ENCODE measurements around the gene IP6K2.
"Not testable (repeated sequence)": the region's sequence is repeated elsewhere in the genome, so short reads cannot be mapped to it uniquely, and the experiment has no call there.

Gene IP6K2, protein sequence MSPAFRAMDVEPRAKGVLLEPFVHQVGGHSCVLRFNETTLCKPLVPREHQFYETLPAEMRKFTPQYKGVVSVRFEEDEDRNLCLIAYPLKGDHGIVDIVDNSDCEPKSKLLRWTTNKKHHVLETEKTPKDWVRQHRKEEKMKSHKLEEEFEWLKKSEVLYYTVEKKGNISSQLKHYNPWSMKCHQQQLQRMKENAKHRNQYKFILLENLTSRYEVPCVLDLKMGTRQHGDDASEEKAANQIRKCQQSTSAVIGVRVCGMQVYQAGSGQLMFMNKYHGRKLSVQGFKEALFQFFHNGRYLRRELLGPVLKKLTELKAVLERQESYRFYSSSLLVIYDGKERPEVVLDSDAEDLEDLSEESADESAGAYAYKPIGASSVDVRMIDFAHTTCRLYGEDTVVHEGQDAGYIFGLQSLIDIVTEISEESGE

DNA sequence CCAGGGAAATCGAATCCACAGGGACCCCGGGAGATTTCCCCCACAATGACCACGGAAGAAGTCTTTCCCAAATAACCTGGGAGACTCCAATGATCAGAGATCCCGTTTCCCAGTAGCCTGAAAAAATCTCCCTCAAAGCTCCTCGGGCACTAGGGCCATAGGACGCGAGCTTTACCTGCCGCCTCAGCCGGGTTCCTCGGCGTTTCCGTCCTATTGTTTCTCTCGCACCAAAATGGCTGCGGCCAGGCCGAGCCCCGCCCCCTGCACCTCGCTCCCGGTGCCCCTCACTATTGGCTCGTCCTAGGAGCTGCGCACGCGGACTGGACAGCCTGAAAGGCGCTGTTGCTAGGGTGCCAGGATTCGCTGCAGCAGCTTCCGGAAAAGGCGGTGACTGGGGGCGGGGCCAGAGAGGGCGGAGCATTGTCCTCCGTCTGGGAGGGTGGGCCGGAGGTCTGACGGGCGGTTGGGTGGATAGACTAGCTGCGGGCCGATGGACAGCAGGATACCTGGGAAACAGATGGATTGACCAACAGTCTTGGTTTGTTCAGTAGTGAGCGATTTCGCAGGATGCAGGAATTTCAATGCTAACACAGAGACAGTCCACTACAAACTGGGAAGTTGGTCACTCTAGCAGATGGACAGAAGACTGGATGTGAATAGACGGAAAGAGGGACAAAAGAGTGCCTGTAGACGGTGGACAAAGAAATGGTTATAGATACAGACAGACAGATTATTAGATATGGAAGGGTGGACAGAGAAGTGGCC, at the start of gene IP6K2:
Gene IP6K2, minus strand, starts transcription at position 240 of the 765 bp plus-strand sequence. CDS start 21,930 bp downstream, outside the sequence.
- peak; percentile 100 for DNase-seq

DNA sequence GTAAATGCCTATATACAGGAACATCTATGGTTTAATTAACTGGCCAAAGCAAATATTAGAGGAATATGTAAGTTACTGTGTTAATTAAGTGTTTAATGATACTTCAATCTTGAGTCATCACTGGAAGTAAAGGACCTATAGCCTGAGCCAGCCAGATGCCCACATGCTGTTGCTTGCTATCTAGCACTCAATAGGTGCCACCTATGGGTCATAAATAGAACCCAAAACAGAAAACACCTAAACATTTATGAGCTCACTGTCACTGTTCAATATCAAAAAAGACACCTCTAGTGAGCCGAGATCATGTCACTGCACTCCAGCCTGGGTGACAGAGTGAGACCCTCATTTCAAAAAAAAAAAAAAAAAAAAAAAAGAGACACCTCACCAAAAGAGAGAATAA, 48.4 kb upstream of the IP6K2 start:
- no peak for DNase-seq

DNA sequence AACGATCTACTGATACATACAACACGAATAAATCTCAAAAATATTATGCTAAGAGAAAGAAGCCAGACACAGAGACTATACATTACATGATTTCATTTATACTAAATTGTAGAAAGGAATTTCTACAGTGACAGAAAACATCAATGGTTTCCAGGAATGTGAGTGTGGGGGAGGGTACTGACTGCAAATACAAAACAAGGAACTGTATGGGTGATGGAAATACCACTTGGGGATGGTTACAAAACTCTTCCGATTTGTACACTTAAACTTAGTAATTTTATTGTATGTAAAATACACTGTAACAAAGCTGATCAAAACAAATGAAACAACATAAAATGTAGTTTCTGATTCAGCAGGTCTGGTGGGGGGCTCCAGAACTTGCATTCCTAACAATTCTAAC, 45.8 kb upstream of the IP6K2 start:
- no peak for DNase-seq

DNA sequence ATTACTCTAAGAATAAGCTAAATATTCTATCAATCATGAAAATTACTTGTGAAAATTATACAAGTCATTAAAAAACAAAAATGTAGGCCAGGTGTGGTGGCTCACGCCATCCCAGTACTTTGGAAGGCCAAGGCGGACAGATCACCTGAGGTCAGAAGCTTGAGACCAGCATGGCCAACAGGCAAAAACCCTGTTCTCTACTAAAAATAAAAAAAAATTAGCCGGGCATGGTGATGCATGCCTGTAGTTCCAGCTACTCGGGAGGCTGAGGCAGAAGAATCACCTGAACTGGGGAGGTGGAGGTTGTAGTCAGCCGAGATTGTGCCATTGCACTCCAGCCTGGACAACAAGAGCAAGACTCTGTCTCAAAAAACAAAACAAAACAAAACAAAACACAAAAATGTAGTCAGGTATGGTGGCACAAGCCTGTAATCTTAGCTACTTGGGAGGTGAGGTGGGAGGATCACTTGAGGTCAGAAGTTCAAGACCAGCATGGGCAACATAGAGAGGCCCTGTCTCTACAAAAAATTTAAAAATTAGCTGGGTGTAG, 43.0 kb upstream of the IP6K2 start:
- DNase-seq: not testable (repeated sequence)

DNA sequence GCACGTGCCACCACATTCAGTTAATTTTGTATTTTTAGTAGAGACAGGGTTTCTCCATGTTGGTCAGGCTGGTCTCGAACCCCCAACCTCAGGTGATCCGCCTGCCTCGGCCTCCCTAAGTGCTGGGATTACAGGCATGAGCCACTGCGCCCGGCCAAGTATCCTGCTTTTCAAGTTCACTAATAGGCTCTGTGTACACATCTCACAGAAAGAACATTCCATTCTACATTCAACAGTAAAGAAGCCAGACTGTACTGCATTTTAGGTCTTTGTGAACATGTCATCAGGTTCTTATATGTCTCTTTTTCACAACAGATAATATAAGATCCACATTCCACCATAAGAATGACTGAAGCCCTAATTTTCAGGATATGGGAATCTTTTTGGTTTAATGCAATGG, 42.5 kb upstream of the IP6K2 start:
- DNase-seq: not testable (repeated sequence)

DNA sequence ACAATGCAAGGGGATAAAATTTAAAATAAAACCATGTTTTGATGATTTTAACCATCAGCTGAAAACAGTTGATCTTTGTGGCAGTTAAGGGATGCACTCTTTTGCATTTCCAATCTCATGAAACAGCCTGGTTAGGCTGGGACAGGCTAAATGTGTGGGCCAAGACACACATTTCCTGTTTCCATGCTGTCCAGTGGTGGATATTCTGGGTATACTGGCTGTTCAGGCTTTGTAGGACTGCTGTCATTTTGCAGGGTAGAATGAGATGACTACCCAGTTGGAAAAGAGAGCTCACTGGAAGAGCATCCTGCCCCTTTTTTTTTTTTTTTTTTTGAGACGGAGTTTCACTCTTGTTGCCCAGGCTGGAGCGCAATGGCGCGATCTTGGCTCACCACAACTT, 42.0 kb upstream of the IP6K2 start:
- DNase-seq: no peak

DNA sequence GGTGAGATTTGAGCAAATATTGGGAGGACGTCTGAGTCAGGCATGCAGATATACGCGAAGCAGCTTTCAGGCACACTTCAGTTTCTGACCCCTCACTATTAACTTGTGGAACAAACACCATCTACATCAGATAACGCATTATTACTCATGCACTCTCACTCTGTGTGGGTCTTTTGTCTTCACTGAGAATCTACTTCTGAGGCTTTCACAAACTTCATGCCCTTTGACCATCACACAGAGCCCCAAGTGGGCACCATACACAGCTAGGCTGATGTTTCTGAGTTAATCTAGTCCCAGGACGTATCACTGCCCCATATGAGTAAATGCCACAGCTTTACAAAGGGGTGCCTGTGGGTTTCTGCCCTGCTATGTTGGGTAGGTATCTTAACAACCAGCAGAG, 39.6 kb upstream of the IP6K2 start:
- DNase-seq: no peak

DNA sequence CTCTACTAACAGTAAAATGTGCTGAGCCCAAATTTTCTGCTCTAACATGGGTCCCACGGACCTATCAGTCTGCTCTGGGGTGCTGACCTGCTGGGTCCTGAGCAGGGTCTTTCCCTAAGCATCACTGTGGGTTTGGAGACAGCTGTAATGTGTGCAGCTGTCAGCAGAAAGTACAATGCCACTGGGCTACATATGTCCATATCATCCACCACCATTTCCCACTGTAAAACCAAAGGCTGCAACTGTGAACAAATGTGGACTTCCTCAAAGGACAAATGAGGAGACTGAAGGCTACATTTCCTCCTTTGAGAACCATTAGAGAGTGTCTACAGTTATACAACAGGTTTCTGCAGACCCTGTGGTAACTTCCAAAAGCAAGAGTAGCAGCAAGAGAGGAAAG, 33.8 kb upstream of the IP6K2 start:
- DNase-seq: no peak

DNA sequence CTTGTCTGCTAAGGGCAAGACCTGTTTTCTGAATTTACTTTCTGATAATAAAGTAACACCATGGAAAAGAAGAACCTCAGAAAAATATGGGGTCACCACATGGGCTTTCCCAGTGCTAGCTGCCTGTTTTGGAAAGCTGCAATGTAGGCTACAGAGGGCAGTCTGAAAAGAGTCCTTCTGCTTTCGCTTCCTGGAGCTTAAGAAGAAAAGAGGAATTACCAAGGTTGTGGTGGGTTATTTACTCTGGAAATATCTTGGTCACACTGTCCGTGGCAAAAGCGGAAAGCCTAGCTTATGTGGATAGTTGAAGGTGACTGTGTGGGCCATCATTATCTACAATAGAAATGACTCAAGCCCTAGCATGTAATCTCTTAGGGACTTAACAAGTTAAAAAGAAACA, 31.7 kb upstream of the IP6K2 start:
- DNase-seq: no peak

DNA sequence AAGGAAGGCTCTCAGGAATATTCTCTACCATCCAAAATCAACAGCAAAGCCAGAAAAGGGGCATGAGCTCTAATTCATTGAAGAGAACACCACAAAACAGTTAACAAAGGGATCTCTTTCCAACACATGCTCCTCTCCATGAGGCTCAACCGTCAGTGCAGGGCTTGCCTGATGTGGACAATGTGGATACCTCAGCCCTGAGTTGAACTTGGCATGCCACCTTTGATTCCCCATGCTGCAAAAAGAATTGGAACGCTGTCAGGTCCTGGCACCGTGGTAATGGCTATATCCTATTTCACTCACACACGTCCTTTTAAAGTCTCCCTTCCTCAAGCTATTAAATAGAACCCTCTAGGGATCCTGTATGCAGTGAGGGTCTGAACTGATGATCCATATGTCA, 30.7 kb upstream of the IP6K2 start:
- DNase-seq: no peak

DNA sequence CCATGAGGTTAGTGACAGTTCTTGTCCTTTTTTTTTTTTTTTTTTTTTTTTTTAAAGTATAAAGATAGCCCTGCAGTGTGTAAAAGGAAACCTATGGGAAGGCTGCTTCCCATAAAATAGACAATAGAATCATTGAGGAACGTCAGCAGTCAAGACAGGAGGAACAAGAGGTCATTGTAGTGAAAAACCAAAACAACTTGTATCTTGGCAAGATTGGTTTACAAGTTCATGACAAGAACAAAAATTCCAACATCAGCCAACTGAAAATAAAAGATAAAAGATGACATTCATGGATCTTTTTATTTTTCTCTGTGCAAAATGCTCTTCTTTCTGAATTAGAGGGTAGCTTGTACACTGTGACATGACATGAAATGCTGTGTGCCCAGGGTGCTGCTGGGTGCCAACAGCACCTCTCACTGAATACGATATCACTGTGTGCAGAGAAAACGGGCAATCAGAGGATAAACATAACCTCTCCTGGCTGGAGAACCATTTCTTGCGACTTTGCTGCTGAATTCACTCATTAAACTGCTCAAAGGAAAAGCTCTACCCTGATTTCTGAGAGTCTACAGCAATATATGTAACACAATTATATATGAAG, 30.1 kb upstream of the IP6K2 start:
- no peak for DNase-seq

DNA sequence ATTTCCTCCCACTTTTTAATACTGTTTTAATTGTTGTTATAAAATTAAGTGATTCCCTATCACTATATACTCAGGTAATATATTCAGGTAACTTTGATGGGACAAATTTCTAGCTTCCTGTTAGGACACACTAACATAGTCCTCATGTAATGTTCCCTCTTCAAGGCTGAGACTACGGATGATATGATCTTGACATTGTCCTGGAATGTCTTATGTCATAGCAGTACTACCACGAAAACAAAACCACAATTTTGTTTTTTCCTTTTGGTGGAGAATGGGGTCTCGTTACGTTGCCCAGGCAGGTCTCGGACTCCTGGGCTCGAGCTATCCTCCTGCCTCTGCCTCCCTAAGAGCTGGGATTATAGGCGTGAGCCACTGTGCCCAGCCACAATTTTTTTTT, 26.8 kb upstream of the IP6K2 start:
- DNase-seq: no peak

DNA sequence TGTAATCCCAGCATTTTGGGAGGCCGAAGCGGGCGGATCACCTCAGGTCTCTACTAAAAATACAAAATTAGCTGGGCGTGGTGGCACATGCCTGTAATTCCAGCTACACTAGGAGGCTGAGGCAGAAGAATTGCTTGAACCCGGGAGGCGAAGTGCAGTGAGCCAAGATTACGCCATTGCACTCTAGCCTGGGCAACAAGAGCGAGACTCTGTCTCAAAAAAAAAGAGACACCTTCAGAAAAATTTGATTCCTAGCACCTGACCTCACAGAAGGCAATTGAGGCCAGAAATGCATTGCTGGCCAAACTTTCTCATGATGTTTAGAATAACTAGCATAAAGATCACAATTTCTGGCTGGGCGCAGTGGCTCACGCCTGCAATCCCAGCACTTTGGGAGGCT, 24.2 kb upstream of the IP6K2 start:
- not testable (repeated sequence) for DNase-seq

DNA sequence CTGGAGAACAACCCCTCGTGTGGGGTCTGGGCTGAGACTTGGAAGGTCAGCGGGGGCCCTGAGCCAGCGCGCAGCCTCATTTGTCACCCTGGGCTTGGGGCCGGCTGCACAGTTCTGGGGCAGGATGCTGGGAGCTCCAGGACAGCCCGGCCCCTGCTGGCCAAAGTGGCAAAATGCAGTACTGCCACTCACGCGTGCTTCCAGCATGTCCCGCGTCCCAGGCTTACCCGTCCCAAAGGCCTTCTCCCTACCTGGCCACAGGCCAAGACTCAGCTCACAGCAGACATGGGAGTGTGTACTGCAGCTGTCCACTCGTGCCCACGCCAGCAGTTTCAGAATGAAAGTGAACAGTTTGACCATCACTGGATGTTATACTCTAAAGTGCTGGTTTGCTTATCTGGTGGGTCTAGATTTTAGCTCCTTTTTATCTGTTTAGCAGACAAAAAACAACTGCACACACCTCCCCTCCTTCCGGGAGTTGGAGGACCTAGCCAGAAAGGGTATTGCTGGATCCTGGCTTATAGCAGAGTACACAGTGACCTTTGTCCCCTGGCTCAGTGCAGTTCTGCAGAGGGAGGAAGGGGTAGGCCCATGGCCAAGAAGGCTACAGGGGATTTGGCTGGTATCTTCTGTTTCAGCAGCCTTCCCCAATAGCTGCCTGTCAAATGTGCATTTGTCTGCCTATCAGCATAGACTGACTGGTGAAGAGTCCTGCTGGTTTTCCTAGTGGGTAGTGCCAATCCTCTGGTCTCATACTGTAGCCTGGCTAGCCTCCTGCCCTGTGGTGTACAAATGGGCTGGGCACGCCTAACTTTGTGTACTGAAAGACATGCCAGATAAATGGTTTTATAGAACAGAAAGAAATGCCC, 23.2 kb upstream of the IP6K2 start:
- DNase-seq: peak; percentile 80

DNA sequence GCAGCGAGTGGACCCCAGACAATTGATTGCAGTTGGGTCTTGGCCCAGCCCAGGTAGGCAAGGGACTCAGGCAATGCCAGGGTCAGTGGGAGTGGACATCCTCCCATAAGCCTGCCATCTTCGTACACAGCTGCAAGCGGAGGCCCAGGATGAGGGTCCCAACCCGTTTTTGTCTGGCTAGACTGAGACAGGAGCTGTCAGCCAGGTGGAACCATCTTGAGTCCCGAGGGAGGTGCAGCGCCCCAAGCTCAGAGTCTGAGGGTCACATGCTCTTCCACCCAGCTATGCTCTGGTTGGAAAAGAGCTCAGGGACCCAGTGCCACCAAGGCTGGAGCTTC, 22.6 kb upstream of the IP6K2 start:
- no peak for DNase-seq

DNA sequence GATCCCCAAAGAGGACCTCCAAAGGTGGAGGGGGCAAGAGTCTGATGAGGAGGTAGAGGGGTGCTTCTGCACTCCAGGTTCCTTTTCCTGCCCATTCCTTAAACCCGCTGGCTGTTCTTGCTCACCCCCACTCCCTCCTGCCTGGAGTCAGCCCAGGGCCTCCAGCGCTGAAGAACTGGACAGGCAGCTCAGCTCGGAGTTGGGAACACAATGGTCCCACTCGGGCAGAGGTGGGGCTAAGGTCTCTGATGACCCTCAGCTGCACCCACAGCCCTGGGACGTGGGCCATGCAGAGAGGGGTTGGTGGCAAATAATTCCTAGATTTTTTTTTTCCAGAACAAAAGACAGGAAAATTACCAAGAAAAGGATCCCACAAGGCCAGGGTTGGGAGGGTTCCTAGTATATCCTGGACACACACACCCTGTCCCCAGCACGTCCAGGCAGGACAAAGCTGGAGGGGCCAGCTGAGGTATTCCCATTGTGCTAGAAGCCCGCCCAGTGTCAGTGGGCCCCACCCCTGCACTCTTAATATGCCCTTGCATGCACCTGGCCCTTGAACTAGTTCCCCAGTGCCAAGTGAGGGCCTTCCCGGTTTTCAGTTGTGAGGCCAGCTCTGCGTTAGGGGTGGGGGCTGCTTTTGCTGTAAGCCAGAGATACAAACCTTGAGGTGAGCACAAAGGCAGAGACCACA, 22.1 kb upstream of the IP6K2 start:
- no peak for DNase-seq

DNA sequence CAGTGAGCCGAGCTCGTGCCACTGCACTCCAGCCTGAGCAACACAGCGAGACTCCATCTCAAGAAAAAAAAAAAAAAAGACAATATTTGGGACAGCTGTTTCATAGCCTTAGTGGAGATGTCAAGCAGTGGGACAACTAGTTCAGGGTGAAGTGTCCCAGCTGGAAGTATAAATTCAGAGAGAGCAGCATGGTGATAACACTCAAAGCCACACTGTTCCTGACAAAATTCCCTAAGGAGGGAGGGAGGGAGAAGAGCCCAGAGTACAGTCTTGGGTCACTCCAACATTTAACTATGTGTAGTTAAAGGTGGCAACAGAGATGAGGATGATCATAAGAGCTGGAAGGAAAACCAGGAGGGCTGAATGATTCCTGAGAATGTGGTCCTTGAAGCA, 21.1 kb upstream of the IP6K2 start:
- DNase-seq: no peak

DNA sequence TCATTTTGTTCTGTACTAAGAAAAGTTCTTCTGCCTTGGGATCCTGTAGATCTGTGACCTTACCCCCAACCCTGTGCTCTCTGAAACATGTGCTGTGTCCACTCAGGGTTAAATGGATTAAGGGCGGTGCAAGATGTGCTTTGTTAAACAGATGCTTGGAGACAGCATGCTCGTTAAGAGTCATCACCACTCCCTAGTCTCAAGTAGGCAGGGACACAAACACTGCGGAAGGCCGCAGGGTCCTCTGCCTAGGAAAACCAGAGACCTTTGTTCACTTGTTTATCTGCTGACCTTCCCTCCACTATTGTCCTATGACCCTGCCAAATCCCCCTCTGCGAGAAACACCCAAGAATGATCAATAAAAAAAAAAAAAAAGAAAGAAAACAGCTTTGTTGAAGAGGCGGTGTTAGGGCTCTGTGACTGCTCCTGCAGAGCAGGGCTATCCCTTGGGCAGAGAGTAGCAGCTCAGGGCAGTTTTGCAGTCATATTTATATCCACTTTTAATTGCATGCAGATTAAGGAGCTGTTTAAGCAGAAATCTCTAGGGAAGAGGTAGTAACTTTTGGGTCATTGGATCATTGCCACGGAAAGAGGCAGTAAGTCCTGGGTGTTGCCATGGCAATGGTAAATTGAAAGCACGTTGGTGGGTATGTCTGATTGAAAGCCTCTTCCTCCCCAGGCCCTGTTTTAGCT, 18.2 kb upstream of the IP6K2 start:
- not testable (repeated sequence) for DNase-seq

DNA sequence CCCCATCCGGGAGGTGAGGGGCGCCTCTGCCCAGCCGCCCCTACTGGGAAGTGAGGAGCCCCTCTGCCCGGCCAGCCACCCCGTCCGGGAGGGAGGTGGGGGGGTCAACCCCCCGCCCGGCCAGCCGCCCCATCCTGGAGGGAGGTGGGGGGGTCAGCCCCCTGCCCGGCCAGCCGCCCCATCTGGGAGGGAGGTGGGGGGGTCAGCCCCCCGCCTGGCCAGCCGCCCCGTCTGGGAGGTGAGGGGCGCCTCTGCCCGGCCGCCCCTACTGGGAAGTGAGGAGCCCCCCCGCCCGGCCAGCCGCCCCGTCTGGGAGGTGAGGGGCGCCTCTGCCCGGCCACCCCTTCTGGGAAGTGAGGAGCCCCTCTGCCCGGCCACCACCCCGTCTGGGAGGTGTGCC, 17.5 kb upstream of the IP6K2 start:
- DNase-seq: not testable (repeated sequence)

DNA sequence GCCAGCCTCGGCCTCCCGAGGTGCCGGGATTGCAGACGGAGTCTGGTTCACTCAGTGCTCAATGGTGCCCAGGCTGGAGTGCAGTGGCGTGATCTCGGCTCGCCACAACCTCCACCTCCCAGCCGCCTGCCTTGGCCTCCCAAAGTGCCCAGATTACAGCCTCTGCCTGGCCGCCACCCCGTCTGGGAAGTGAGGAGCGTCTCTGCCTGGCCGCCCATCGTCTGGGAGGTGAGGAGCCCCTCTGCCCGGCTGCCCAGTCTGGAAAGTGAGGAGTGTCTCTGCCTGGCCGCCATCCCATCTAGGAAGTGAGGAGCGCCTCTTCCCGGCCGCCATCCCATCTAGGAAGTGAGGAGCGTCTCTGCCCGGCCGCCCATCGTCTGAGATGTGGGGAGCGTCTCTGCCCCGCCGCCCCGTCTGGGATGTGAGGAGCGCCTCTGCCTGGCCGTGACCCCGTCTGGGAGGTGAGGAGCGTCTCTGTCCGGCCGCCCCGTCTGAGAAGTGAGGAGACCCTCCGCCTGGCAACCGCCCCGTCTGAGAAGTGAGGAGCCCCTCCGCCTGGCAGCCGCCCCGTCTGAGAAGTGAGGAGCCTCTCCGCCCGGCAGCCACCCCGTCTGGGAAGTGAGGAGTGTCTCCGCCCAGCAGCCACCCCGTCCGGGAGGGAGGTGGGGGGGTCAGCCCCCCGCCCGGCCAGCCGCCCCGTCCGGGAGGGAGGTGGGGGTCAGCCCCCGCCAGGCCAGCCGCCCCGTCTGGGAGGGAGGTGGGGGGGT, 16.9 kb upstream of the IP6K2 start:
- not testable (repeated sequence) for DNase-seq

DNA sequence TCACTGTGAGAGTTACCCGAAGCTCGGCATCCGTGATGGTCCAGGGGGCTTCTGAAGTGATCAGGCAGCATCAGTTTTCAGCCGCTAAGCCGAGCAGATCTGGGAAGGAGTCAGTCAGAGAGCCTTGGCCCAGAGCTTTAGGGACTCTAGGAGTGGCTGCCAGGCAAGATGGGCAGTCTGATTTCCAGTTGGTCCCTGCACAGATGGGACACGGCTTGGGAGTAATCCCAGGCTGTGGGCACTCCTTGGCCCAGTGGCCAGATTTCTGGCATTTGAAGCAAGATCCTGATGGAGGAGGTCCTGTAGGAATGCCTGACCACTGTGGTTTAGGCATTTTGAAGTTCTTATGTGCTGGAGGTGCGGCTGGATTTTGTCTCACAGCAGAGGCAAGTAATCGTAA, 10.5 kb upstream of the IP6K2 start:
- no peak for DNase-seq

Data from activated effector memory CD4-positive, alpha-beta T cell treated with anti-CD3 and anti-CD28 coated beads, Interleukin-2, amount 50 U/mL, for 16 hours (primary cell).